C4-2B (cell line): ENCODE measurements around the gene GSK3A.

ENCODE experiments used
- ZFX ChIP-seq: fragments of 450-650 bp; IDR thresholded peaks from 2 replicates; pipeline ENCODE4 v1.6.1; 2017
- TF ChIP-seq, protein P1 (sequence below): fragments of 450-650 bp; conservative IDR thresholded peaks from 2 replicates; pipeline ENCODE4 v1.5.1; 2017; ENCODE audit warnings: mild to moderate bottlenecking

- TF ChIP-seq, protein P1, sequence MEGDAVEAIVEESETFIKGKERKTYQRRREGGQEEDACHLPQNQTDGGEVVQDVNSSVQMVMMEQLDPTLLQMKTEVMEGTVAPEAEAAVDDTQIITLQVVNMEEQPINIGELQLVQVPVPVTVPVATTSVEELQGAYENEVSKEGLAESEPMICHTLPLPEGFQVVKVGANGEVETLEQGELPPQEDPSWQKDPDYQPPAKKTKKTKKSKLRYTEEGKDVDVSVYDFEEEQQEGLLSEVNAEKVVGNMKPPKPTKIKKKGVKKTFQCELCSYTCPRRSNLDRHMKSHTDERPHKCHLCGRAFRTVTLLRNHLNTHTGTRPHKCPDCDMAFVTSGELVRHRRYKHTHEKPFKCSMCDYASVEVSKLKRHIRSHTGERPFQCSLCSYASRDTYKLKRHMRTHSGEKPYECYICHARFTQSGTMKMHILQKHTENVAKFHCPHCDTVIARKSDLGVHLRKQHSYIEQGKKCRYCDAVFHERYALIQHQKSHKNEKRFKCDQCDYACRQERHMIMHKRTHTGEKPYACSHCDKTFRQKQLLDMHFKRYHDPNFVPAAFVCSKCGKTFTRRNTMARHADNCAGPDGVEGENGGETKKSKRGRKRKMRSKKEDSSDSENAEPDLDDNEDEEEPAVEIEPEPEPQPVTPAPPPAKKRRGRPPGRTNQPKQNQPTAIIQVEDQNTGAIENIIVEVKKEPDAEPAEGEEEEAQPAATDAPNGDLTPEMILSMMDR = no peak
- TF ChIP-seq ZFX = no peak; the same call in 1 of the 2 replicates
Observed at GRCh38 chr19:42219812-42220750, 22.3 kb downstream of the GSK3A start, which contains the start of gene ZNF526.
